ENCODE measurements around the gene APP.

APP gene

DNA sequence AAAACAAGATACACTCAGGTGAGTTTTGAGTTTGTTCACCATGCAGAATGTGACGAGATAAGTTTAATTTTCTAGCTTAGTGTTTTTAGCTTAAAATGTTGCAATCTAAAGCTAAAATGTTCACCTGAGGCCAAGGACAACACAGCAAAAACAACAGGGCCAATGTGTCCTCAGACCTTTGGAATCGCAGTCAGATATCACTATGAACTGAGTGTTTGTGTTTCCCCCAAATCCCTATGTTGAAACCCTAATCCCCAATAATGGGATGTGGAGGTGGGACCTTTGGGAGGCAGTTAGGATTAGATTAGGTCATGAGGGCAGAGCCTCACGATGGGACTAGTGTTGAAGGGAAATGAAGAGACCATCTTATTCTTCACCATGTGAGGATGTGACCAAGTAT lies 291.4 kb downstream of the APP start:
- TF ChIP-seq, protein P1, sequence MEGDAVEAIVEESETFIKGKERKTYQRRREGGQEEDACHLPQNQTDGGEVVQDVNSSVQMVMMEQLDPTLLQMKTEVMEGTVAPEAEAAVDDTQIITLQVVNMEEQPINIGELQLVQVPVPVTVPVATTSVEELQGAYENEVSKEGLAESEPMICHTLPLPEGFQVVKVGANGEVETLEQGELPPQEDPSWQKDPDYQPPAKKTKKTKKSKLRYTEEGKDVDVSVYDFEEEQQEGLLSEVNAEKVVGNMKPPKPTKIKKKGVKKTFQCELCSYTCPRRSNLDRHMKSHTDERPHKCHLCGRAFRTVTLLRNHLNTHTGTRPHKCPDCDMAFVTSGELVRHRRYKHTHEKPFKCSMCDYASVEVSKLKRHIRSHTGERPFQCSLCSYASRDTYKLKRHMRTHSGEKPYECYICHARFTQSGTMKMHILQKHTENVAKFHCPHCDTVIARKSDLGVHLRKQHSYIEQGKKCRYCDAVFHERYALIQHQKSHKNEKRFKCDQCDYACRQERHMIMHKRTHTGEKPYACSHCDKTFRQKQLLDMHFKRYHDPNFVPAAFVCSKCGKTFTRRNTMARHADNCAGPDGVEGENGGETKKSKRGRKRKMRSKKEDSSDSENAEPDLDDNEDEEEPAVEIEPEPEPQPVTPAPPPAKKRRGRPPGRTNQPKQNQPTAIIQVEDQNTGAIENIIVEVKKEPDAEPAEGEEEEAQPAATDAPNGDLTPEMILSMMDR (IDR thresholded peaks at IDR 0.05; ENCODE audit: low read depth, low read length, missing control alignments) = no peak
- no peak for DNase-seq (ENCODE audit: extremely low read depth, low read depth)
- H3K4me3 ChIP-seq (replicated peaks; ENCODE audit: low read depth, low read length) = no peak overlapping the region

DNA sequence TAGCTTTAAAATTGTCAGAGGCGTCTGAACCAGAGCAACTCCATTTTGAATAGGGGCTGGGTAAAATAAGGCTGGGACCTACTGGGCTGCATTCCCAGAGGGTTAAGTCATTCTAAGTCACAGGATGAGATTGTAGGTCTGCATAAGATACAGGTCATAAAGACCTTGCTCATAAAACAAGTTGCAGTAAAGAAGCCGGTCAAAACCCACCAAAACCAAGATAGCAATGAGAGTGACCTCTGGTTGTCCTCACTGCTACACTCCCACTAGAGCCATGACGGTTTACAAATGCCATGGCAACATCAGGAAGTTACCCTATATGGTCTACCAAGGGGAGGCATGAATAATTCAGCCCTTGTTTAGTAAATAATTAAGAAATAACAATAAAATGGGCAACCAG lies 292.2 kb downstream of the APP start:
- H3K4me3 ChIP-seq (replicated peaks; ENCODE audit: low read depth, low read length) = no peak overlapping the region
- no peak for DNase-seq (ENCODE audit: extremely low read depth, low read depth)
- TF ChIP-seq, protein P1 (IDR thresholded peaks at IDR 0.05; ENCODE audit: low read depth, low read length, missing control alignments) = no peak

DNA sequence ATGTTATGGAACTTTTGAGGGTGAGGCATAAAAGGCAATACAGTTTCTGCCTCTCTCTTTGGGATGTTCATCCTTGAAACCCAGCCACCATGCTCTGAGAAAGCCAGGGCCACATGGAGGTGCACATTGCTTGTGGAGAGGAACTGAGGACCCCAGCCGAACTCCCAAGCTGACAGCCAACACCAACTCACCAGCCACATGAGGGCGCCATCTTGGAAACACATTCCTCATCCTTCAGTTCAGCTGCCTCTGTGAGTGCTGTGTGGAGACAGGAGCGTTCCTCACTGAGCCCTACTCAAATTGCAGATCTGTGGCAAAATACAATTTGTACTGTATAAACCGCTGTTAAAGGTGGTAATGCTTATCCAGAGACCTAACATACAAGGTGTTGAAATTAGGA lies 298.3 kb downstream of the APP start:
- TF ChIP-seq, protein P1 (IDR thresholded peaks at IDR 0.05; ENCODE audit: low read depth, low read length, missing control alignments) = peak; percentile 16
- no peak overlapping the region for H3K4me3 ChIP-seq (replicated peaks; ENCODE audit: low read depth, low read length)
- DNase-seq (ENCODE audit: extremely low read depth, low read depth) = no peak

DNA sequence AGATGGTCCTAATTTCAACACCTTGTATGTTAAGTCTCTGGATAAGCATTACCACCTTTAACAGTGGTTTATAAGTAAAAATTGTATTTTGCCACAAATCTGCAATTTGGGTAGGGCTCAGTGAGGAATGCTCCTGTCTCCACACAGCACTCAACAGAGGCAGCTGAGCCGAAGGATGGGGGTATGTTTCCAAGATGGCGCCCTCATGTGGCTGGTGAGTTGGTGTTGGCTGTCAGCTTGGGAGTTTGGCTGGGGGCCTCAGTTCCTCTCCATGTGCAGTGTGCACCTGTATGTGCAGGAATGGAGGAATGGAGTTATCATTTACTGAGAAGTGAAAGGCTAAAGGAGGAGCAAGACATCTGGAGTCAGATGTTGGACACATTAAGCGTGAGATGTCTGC lies 299.0 kb downstream of the APP start:
- H3K4me3 ChIP-seq (replicated peaks; ENCODE audit: low read depth, low read length) = no peak overlapping the region
- no peak for DNase-seq (ENCODE audit: extremely low read depth, low read depth)
- TF ChIP-seq, protein P1 (IDR thresholded peaks at IDR 0.05; ENCODE audit: low read depth, low read length, missing control alignments) = peak; percentile 14

DNA sequence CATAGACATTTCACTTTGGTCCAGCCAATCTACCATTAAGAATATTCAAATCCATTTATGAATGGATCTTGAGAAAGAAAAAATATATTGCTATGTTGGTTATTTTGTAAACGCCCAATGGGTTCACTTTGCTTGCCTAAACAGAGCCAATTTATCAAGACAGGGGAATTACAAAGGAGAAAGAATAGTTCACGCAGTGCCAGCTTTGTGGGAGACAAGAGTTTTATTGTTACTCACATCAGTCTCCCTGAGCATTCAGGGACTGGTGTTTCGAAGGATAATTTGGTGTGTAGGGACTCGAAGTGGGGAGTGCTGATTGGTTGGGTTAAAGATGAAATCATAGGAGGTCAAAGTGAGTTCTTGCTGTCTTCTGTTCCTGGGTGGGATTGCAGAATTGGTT lies 300.5 kb downstream of the APP start:
- no peak for DNase-seq (ENCODE audit: extremely low read depth, low read depth)
- no peak overlapping the region for H3K4me3 ChIP-seq (replicated peaks; ENCODE audit: low read depth, low read length)
- TF ChIP-seq, protein P1 (IDR thresholded peaks at IDR 0.05; ENCODE audit: low read depth, low read length, missing control alignments) = no peak

DNA sequence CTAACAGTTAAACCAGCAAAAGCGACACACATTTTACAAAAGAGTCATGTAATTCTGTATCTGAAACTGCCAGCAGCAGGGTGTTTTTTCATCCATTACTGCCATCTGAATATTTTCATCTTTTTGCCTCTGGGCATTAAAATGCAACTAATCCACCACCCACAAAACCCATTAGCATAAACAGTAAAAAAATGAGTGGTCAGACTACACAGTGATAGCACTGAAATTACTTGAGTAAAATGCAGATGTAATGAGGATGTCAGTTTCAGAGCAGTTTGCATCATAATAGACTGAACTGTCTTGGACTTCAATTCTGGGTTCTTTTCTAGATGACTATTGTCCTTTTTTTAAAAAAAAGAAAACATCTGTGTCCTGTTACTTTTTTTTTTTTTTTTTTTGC lies 303.5 kb downstream of the APP start:
- TF ChIP-seq, protein P1 (IDR thresholded peaks at IDR 0.05; ENCODE audit: low read depth, low read length, missing control alignments) = no peak
- DNase-seq (ENCODE audit: extremely low read depth, low read depth) = no peak
- H3K4me3 ChIP-seq (replicated peaks; ENCODE audit: low read depth, low read length) = no peak overlapping the region

DNA sequence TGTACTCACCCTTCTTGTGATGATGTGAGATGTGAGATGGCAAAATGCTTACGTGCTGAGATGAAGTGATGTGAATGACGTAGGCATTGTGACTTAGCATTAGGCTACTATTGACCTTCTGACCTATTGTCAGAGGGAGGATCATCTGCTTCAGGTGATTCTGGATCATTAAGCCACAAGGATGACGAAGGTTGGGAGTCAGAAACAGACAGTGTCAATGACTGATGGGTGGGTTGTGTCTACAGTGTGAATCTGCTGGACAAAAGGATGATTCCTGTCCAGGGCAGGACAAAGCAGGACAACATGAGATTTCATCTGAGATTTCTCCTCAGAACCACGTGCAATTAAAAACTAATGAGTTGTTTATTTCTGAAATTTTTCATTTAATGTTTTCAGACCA lies 306.8 kb downstream of the APP start:
- TF ChIP-seq, protein P1 (IDR thresholded peaks at IDR 0.05; ENCODE audit: low read depth, low read length, missing control alignments) = no peak
- no peak for DNase-seq (ENCODE audit: extremely low read depth, low read depth)
- no peak overlapping the region for H3K4me3 ChIP-seq (replicated peaks; ENCODE audit: low read depth, low read length)
